Spleen (tissue), 11 donors: ENCODE data around the gene IL12A. TPM values are rescaled to one million over a fixed set of nuclear protein-coding genes. Genes with fewer than 3 reads are reported as not detected.

Experiments
- DNase-seq: peaks from one replicate; pipeline ENCODE4 v3.0.0-alpha.2; 2020
- H3K27ac ChIP-seq, 8 donors: fragments of 200-600 bp; sonication (generic) in 7 of 8; 1 replicate in 4 of 8; 2 replicates in 4 of 8; pipeline versions ENCODE4 v1.5.0 to v1.8.0; 2016 to 2021; ENCODE audit warnings: inconsistent platforms in 4 of 8, mild to moderate bottlenecking in 4 of 8, moderate library complexity in 1 of 8
- H3K27me3 ChIP-seq, 7 donors: fragments of 200-600 bp; sonication (generic) in 6 of 7; replicated peaks in 1 of 7; 1 replicate in 4 of 7; 2 replicates in 3 of 7; pipeline versions ENCODE4 v1.5.0 to v1.8.0; 2016 to 2021; ENCODE audit warnings: inconsistent platforms in 3 of 7, mild to moderate bottlenecking in 1 of 7
- H3K36me3 ChIP-seq, 6 donors: fragments of 200-600 bp; sonication (generic) in 5 of 6; 1 replicate in 4 of 6; 2 replicates in 2 of 6; pipeline versions ENCODE4 v1.5.0 to v1.8.0; 2016 to 2021; ENCODE audit warnings: inconsistent platforms in 2 of 6
- H3K4me1 ChIP-seq, 6 donors: fragments of 200-600 bp; sonication (generic) in 5 of 6; 1 replicate in 3 of 6; 2 replicates in 3 of 6; pipeline versions ENCODE4 v1.5.0 to v1.8.0; 2016 to 2021; ENCODE audit warnings: inconsistent platforms in 3 of 6
- H3K4me3 ChIP-seq, 8 donors: fragments of 200-600 bp; sonication (generic) in 7 of 8; 1 replicate in 4 of 8; 2 replicates in 4 of 8; pipeline versions ENCODE4 v1.5.0 to v1.8.0; 2016 to 2021; ENCODE audit warnings: inconsistent platforms in 4 of 8, mild to moderate bottlenecking in 4 of 8, moderate library complexity in 2 of 8
- H3K9me3 ChIP-seq, 8 donors: fragments of 200-600 bp; sonication (generic) in 7 of 8; 1 replicate in 4 of 8; 2 replicates in 4 of 8; pipeline versions ENCODE4 v1.5.0 to v1.8.0; 2016 to 2021; ENCODE audit warnings: inconsistent platforms in 4 of 8
- CTCF ChIP-seq, 11 experiments: fragments of 200-600 bp in 7 of 11; fragments of 450-650 bp in 4 of 11; sonication (generic) in 4 of 11; IDR thresholded peaks in 8 of 11; conservative IDR thresholded peaks in 3 of 11; 1 replicate in 7 of 11; 2 replicates in 4 of 11; pipeline versions ENCODE4 v1.4.0 to v1.8.0; 2016 to 2021; ENCODE audit warnings: antibody characterized with exemption in 11 of 11, inconsistent platforms in 4 of 11, mild to moderate bottlenecking in 1 of 11
- POLR2A ChIP-seq, 3 donors: fragments of 450-650 bp; IDR thresholded peaks; one replicate each; pipeline ENCODE4 v1.5.1; 2017; ENCODE audit warnings: antibody characterized with exemption in 3 of 3, mild to moderate bottlenecking in 1 of 3
- POLR2AphosphoS5 ChIP-seq, 3 donors: sonication (generic); formaldehyde crosslinking; IDR thresholded peaks; one replicate each; pipeline ENCODE4 v1.5.1; 2017; ENCODE audit warnings: antibody characterized with exemption in 3 of 3
- WGBS, 5 donors: extraction: QIAGEN DNeasy Blood & Tissue Kit in 3 of 5; methylation state at CpG; one replicate each; pipeline versions ENCODE4 v1.1.5 to v1.1.7; 2013 to 2018; 5-methylcytosine and 5-hydroxymethylcytosine counted together
- intact Hi-C: fragments of 100-400 bp; cut with DNase I; formaldehyde crosslinking; loops from one replicate; pipeline ENCODE4 v1.15.0; 2023; ENCODE audit warnings: low total_unique reads
- polyA plus RNA-seq, 3 donors: library from polyadenylated mRNA; stranded (reverse); fragments of 200-250 nt; gene quantifications; one replicate each; pipeline ENCODE4 v1.2.1, GENCODE V29; 2013
- total RNA-seq, 7 donors: library from RNA; depleted of rRNA in 3 of 7; stranded (reverse); fragments of >200 nt in 3 of 7; fragmentation: NEBNext Ultra II Directional in 4 of 7; extraction: Animal tissue kit (Norgen Biotek cat#: 25700) in 4 of 7; gene quantifications; one replicate each; pipeline versions ENCODE4 v1.1.0 to v1.2.1, GENCODE V29; 2016 to 2021
- donor health status: healthy with polysubstance abuse.
- donor health status: DM: no; HTN: no; CAD: no; lungs with moderate emphysema.
- donor health status: DM: no; HTN: no; CAD: no.
- donor health status: Bipolar disorder and iron deficiency.
- donor health status: healthy.
- donor health status: DM: no; HTN: no; CAD: no.
- donor health status: DM: yes; HTN: yes; CAD: no.

Gene IL12A
- total and polyA plus RNA-seq, 10 donors: 1.2 to 9.1 (median 2.8) TPM

- DNase-seq: no peak
- no peak overlapping the region for H3K27ac ChIP-seq
- no peak overlapping the region for H3K4me3 ChIP-seq
- H3K9me3 ChIP-seq: peaks cover 0 to 6% (median 0%) of the 10 kb centered on the region in 8 donors
- H3K27me3 ChIP-seq: peaks cover 0 to 5% (median 0%) of the 10 kb centered on the region in 7 donors
- intact Hi-C loops: no loop called here
- TF ChIP-seq POLR2A (IDR thresholded peaks at IDR 0.05) (no peak), POLR2AphosphoS5 (IDR thresholded peaks at IDR 0.05) (no peak), CTCF (IDR thresholded peaks at IDR 0.05 in 8 of 11, conservative IDR thresholded peaks at IDR 0.05 in 3 of 11) (no peak)
- WGBS, 5 donors: 27 to 42% (median 37%) methylated on average over 3 of the region's 3 CpGs
- no peaks in the 10 kb centered on the region for H3K4me1 ChIP-seq
- H3K36me3 ChIP-seq: no peaks in the 10 kb centered on the region
These were observed 10.3 kb upstream of the IL12A start for GRCh38 chr3:159978353-159978752.

- no peaks in the 10 kb centered on the region for H3K36me3 ChIP-seq
These were observed 9.5 kb upstream of the IL12A start for GRCh38 chr3:159978918-159979703.

GRCh38 chr3:159982442-159982974 lies 6.1 kb upstream of the IL12A start:
- no peak overlapping the region for H3K4me3 ChIP-seq
- H3K27me3 ChIP-seq: peaks cover 0 to 5% (median 0%) of the 10 kb centered on the region in 7 donors
- DNase-seq: no peak
- 78 to 91% (median 87%) methylated on average over 4 of the region's 4 CpGs for WGBS, 5 donors
- intact Hi-C loops: no loop called here
- no peak overlapping the region for H3K27ac ChIP-seq
- H3K4me1 ChIP-seq: peaks cover 0 to 3% (median 0%) of the 10 kb centered on the region in 6 donors
- peaks cover 0 to 6% (median 0%) of the 10 kb centered on the region in 8 donors for H3K9me3 ChIP-seq
- TF ChIP-seq POLR2AphosphoS5 (IDR thresholded peaks at IDR 0.05): no peak
- TF ChIP-seq POLR2A (IDR thresholded peaks at IDR 0.05): no peak
- no peak for TF ChIP-seq CTCF (IDR thresholded peaks at IDR 0.05 in 8 of 11, conservative IDR thresholded peaks at IDR 0.05 in 3 of 11)
- no peaks in the 10 kb centered on the region for H3K36me3 ChIP-seq

More at GRCh38 chr3:159978918-159979703, 9.5 kb upstream of the IL12A start:
- Histone ChIP-seq H3K27me3 (peaks cover 0 to 5% (median 0%) of the 10 kb centered on the region in 7 donors), H3K27ac (no peak overlapping the region), H3K4me3 (no peak overlapping the region), H3K4me1 (no peaks in the 10 kb centered on the region), H3K9me3 (peaks cover 0 to 6% (median 0%) of the 10 kb centered on the region in 8 donors)
- no peak for DNase-seq
- 72 to 91% (median 85%) methylated on average over 1 of the region's 1 CpG for WGBS, 5 donors
- intact Hi-C loops: no loop called here
- TF ChIP-seq POLR2A (IDR thresholded peaks at IDR 0.05): no peak
- no peak for TF ChIP-seq CTCF (IDR thresholded peaks at IDR 0.05 in 8 of 11, conservative IDR thresholded peaks at IDR 0.05 in 3 of 11)
- no peak for TF ChIP-seq POLR2AphosphoS5 (IDR thresholded peaks at IDR 0.05)

GRCh38 chr3:159987291-159987711 lies 1.3 kb upstream of the IL12A start:
- no peak for DNase-seq
- Histone ChIP-seq H3K9me3 (peaks cover 0 to 3% (median 0%) of the 10 kb centered on the region in 8 donors), H3K36me3 (no peaks in the 10 kb centered on the region), H3K27ac (no peak overlapping the region), H3K4me3 (no peak overlapping the region), H3K27me3 (no peaks in the 10 kb centered on the region), H3K4me1 (peaks cover 5 to 33% (median 25%) of the 10 kb centered on the region in 6 donors)
- 69 to 90% (median 82%) methylated on average over 5 of the region's 5 CpGs for WGBS, 5 donors
- TF ChIP-seq POLR2A (IDR thresholded peaks at IDR 0.05) (no peak), POLR2AphosphoS5 (IDR thresholded peaks at IDR 0.05) (no peak), CTCF (IDR thresholded peaks at IDR 0.05 in 8 of 11, conservative IDR thresholded peaks at IDR 0.05 in 3 of 11) (no peak)
- intact Hi-C loops: no loop called here
